ENCODE results near the gene SHISA7. TPM values are rescaled to one million over a fixed set of nuclear protein-coding genes. Genes with fewer than 3 reads are reported as not detected.

SHISA7 gene
- total and polyA plus RNA-seq, 4 donors, result 1.6 TPM; not detected in 3

DNA sequence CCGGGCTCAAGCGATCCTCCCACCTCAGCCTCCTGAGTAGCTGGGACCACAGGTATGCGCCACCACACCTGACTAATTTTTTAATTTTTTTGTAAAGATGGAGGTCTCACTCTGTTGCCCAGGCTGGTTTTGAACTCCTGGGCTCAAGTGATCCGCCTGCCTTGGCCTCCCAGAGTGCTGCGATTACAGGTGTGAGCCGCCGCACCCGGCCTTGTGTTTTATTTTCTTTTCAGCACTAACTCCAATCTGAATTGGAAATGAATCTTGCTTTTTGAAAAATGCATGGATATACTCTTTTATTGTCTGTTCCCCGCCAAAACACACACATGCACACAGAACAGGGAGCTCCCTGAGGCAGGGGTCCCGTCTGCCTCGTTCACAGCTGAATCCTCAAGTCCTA lies 19.6 kb upstream of the SHISA7 start:
- H3K4me3 ChIP-seq (ENCODE audit: low read depth in 1 of 3, low read length in 3 of 3), result peak overlapping the region in 1 of 3 donors; percentile 38
- WGBS, result 91% methylated on average over 11 of the region's 11 CpGs
- H3K9ac ChIP-seq (ENCODE audit: low read depth in 1 of 2, low read length in 2 of 2), result no peak overlapping the region

DNA sequence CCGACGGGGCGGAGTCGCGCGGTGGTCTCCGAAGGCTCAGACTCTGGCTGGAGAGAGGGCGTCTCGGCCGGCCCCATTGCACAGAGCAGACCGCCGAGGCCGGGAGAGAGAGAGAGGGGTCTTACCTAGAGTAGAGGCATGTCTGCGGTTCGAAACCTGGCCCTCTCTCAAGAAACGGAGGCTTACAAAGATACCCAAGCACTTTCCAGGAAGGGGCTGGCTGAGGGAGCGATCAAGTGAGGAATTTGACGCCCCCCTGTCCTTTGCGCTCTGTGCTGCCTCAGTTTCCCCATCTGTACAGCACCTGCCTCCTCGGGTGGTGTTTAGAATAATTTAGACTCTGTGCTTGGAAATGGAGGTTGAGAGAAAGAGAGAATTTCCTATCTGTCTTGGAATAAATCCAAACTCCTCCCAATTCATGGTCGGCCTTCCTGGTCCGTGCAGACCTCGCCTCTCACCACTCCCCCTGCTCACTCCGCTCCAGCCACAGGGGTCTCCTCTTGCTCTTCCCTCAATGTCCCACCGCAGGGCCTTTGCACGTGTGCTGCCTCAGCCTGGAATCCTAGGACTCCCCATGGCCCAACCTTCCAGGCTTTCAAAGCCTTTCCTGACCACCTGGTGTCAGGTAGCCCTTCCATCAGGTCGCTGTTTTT lies 19.0 kb upstream of the SHISA7 start:
- H3K9ac ChIP-seq (ENCODE audit: low read depth in 1 of 2, low read length in 2 of 2), result peak overlapping the region; percentile 57 to 84
- DNase-seq (ENCODE audit: low spot score), result no peak
- TF ChIP-seq, protein P1, sequence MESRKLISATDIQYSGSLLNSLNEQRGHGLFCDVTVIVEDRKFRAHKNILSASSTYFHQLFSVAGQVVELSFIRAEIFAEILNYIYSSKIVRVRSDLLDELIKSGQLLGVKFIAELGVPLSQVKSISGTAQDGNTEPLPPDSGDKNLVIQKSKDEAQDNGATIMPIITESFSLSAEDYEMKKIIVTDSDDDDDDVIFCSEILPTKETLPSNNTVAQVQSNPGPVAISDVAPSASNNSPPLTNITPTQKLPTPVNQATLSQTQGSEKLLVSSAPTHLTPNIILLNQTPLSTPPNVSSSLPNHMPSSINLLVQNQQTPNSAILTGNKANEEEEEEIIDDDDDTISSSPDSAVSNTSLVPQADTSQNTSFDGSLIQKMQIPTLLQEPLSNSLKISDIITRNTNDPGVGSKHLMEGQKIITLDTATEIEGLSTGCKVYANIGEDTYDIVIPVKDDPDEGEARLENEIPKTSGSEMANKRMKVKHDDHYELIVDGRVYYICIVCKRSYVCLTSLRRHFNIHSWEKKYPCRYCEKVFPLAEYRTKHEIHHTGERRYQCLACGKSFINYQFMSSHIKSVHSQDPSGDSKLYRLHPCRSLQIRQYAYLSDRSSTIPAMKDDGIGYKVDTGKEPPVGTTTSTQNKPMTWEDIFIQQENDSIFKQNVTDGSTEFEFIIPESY (IDR thresholded peaks at IDR 0.05), result no peak
- TF ChIP-seq HNF4G (IDR thresholded peaks at IDR 0.05) (no peak), RAD21 (IDR thresholded peaks at IDR 0.05) (no peak), HNF4A (conservative IDR thresholded peaks at IDR 0.05) (no peak), YY1 (IDR thresholded peaks at IDR 0.05) (no peak)
- TF ChIP-seq, protein P2, sequence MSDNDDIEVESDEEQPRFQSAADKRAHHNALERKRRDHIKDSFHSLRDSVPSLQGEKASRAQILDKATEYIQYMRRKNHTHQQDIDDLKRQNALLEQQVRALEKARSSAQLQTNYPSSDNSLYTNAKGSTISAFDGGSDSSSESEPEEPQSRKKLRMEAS (IDR thresholded peaks at IDR 0.05), result no peak
- 12% methylated on average over 27 of the region's 27 CpGs for WGBS
- H3K9me3 ChIP-seq (ENCODE audit: control insufficient read depth in 4 of 4, low read length in 3 of 4), result no peaks in the 10 kb centered on the region
- H3K4me3 ChIP-seq (ENCODE audit: low read depth in 1 of 3, low read length in 3 of 3), result peak overlapping the region; percentile 38 to 85 (median 58)
- H3K27ac ChIP-seq (ENCODE audit: low read depth in 1 of 2, low read length in 2 of 2), result peak overlapping the region; percentile 72 to 89
- H3K4me1 ChIP-seq (ENCODE audit: control insufficient read depth in 4 of 4, insufficient read depth in 4 of 4, low read length in 3 of 4), result peaks cover 12 to 35% (median 26%) of the 10 kb centered on the region in 4 donors
- H3K27me3 ChIP-seq (ENCODE audit: control insufficient read depth in 4 of 4, insufficient read depth in 4 of 4, low read length in 3 of 4), result no peaks in the 10 kb centered on the region
- no peaks in the 10 kb centered on the region for H3K36me3 ChIP-seq (ENCODE audit: control insufficient read depth in 4 of 4, insufficient read depth in 3 of 4, low read depth in 1 of 4, low read length in 3 of 4)

More for the DNA sequence above, 19.6 kb upstream of the SHISA7 start:
- TF ChIP-seq EGR1 (IDR thresholded peaks at IDR 0.05; ENCODE audit: low read depth in 2 of 2), result no peak
- no peak for TF ChIP-seq YY1 (IDR thresholded peaks at IDR 0.05)
- TF ChIP-seq, protein P3, sequence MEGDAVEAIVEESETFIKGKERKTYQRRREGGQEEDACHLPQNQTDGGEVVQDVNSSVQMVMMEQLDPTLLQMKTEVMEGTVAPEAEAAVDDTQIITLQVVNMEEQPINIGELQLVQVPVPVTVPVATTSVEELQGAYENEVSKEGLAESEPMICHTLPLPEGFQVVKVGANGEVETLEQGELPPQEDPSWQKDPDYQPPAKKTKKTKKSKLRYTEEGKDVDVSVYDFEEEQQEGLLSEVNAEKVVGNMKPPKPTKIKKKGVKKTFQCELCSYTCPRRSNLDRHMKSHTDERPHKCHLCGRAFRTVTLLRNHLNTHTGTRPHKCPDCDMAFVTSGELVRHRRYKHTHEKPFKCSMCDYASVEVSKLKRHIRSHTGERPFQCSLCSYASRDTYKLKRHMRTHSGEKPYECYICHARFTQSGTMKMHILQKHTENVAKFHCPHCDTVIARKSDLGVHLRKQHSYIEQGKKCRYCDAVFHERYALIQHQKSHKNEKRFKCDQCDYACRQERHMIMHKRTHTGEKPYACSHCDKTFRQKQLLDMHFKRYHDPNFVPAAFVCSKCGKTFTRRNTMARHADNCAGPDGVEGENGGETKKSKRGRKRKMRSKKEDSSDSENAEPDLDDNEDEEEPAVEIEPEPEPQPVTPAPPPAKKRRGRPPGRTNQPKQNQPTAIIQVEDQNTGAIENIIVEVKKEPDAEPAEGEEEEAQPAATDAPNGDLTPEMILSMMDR (IDR thresholded peaks at IDR 0.05; ENCODE audit: low read depth, low read length, missing input control), result no peak
- TF ChIP-seq, protein P2 (IDR thresholded peaks at IDR 0.05), result no peak
- no peak for TF ChIP-seq GABPA (IDR thresholded peaks at IDR 0.05 in 1 of 2, conservative IDR thresholded peaks at IDR 0.05 in 1 of 2)
- no peak for TF ChIP-seq NR2F2 (IDR thresholded peaks at IDR 0.05)
- no peak for TF ChIP-seq FOXA2 (IDR thresholded peaks at IDR 0.05)
- TF ChIP-seq TAF1 (conservative IDR thresholded peaks at IDR 0.05), result no peak
- TF ChIP-seq RAD21 (IDR thresholded peaks at IDR 0.05), result no peak
- TF ChIP-seq HNF4G (IDR thresholded peaks at IDR 0.05), result no peak
- DNase-seq (ENCODE audit: low spot score), result no peak
- Histone ChIP-seq H3K27me3 (ENCODE audit: control insufficient read depth in 4 of 4, insufficient read depth in 4 of 4, low read length in 3 of 4) (no peaks in the 10 kb centered on the region), H3K27ac (ENCODE audit: low read depth in 1 of 2, low read length in 2 of 2) (no peak overlapping the region), H3K9me3 (ENCODE audit: control insufficient read depth in 4 of 4, low read length in 3 of 4) (no peaks in the 10 kb centered on the region), H3K36me3 (ENCODE audit: control insufficient read depth in 4 of 4, insufficient read depth in 3 of 4, low read depth in 1 of 4, low read length in 3 of 4) (no peaks in the 10 kb centered on the region), H3K4me1 (ENCODE audit: control insufficient read depth in 4 of 4, insufficient read depth in 4 of 4, low read length in 3 of 4) (peaks cover 13 to 41% (median 31%) of the 10 kb centered on the region in 4 donors)
